GM12865 (cell line): ENCODE results near the gene CFAP73.

Source experiments
- DNase-seq: peaks from one replicate; pipeline ENCODE4 v3.0.0; 2010; ENCODE audit warnings: low read depth
- H3K4me3 ChIP-seq: 2 replicates; pipeline ENCODE4 v1.5.1; 2011; ENCODE audit warnings: mild to moderate bottlenecking, low read depth, low read length, control low read depth
- TF ChIP-seq, protein P1 (sequence below): IDR thresholded peaks from 2 replicates; pipeline ENCODE4 v1.5.1; 2011; ENCODE audit warnings: low read length, control low read depth, low read depth, inconsistent platforms; ENCODE audit not compliant: insufficient read depth; ENCODE audit errors: missing control alignments

CFAP73 gene

DNA sequence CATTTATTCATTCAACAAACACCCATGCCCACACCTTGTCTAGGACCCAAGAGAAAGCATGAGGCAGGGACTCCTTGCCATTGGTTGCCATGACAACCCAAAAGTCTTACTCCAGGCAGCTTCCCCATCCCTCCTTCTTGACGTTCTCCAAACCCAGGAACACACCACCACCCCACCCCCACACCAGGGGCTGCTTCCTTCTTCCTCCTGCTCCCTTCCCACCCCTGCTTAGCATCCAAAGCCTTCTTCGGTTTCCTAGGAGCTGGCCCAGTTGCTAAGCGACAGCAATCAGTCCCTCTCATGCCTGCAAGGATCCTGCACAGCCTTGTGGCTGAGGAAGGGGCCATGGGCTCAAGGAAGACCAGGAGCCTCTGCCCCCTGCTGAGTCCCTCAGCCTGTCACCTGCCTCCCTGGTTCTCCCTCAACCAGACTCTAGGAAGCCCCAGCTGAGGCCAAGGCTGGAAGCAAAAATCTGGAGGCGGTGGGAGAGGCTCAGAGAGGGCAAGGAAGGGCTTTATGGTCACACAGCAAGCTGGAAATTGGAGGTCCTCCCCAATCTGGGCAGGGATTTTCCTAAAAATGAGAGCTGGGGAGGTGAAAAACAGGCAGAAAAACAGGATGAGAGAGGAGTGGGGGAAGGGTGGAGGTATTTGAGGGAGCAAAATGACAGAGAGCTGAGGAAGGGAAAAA is 29.4 kb upstream of the CFAP73 start:
- H3K4me3 ChIP-seq = no peak overlapping the region
- no peak for DNase-seq
- TF ChIP-seq, protein P1, sequence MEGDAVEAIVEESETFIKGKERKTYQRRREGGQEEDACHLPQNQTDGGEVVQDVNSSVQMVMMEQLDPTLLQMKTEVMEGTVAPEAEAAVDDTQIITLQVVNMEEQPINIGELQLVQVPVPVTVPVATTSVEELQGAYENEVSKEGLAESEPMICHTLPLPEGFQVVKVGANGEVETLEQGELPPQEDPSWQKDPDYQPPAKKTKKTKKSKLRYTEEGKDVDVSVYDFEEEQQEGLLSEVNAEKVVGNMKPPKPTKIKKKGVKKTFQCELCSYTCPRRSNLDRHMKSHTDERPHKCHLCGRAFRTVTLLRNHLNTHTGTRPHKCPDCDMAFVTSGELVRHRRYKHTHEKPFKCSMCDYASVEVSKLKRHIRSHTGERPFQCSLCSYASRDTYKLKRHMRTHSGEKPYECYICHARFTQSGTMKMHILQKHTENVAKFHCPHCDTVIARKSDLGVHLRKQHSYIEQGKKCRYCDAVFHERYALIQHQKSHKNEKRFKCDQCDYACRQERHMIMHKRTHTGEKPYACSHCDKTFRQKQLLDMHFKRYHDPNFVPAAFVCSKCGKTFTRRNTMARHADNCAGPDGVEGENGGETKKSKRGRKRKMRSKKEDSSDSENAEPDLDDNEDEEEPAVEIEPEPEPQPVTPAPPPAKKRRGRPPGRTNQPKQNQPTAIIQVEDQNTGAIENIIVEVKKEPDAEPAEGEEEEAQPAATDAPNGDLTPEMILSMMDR = no peak

DNA sequence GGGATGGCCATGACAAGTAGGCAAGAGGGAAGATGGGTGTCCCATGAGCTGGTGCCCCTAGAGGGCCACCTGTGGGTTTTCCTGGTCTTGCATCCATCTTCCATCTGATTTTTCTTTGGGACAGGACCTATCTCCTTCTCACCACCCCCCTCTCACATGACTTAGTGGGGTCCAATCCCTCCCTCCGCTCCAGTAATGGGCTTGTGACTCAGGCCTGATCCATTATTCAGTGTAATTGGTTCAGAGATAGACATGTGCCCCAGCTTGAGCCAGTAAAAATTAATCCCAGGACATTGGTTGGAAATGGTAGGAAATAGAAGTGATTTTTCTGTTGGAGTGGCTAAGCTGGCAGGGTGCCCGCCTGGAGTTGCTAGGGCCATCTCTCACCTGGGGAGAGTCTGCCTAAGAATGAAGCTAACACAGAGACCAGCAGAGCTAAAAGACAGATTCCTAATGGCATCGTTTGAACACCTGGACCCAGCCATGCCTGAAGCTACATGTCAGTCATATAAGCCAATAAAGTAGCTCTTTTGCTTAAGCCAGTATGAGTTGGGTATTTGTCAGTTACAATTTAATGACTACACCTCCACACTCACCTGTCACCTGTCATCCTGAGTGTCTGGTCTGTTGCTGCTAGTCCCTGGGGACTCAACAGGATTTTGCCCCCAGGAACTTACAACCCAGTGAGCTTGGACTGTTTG is 28.7 kb upstream of the CFAP73 start:
- DNase-seq = no peak
- TF ChIP-seq, protein P1 = no peak
- H3K4me3 ChIP-seq = no peak overlapping the region

DNA sequence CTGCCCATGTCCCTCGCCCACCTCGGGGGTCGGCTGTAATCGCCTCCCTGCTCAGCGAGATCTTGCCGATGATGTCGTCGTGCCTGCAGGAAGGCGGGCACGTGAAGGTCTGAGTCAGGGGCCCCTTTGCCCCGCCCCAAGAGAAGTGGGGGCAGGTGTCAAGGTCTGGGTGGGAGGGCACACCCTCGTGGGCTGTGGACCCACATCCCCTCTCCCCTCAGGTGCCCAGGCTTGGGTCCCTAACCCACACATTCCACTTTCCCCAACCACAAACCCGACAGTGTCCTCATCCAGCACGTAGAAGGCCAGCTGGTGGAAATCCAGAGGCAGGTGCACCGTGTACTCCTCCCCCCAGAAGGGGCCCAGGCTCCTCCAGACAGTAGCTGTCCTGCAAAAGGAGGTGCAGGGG is 21.7 kb upstream of the CFAP73 start:
- DNase-seq = no peak
- no peak overlapping the region for H3K4me3 ChIP-seq
- TF ChIP-seq, protein P1 = no peak

DNA sequence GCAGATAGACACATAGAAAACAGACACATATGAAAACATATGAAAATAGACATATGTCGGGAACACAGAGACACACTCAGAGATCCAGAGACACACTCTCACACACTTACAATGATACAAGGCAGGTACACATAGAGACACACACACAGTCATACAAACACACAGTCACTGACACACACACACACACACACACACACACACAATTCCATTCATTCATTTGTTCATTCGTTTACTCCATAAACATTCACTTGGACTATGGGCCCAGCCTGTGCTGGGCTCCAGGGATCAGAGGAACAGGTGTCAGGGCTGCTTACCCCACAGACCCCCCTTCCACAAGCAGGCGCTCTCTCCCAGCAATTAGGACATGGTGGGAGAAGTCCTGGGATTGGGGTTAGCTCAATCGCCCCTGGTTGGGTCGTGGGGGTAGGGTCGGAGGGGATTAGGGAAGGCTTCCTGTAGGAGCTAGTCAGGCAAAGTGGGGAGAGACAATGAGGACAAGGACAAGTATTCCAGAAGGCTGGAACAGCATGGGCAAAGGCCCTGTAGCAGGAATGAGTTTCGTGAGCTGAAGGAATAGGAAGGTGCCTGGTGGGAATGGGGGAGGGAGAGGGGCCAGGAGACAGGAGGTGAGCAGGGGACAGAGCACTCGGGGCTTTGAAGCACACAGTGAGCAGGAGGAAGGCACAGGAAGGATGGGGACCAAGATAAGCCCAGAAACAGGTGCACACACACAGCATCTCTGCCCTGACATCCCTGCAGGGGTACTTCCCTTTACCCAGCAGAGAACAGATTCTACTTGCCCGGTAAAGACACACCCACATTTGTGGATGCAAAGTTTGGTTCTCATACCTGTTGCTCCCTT is 20.5 kb upstream of the CFAP73 start:
- no peak overlapping the region for H3K4me3 ChIP-seq
- no peak for DNase-seq
- TF ChIP-seq, protein P1 = no peak

DNA sequence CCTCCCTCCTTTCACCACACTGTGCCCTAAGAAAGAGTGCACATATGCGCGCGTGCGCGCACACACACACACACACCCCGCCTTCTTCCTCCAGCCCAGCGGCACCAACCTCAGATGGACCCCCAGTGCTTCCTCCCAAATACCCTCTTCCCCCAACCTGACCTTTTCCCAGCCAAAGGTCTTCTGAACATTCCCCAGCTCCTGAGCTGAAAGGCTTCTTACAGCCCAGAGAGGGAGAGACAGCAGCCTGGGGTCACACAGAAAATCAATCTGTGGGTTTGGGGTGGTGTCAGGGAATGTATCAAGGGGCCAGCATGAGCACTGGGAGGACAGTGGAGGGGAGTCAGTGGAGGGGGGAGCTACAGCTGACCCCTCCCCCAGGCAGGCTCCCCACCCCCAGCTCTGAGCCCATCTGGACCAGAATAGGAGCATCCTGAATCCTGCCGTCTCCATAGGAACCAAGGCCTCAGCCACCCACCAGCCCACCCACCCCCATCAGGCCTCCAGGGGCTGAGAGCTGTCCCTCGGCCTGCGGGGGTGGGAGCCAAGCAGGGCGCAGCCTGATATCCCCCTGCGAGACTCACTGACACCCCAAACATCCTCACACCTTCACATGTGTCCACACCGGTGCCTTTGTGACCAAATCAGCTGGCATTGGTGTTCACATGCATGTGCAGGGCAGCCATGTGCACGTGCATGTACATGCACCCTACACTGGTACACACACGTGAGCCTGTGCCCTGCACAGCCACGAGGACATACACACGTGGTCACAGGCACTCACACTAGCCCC is 19.7 kb upstream of the CFAP73 start:
- TF ChIP-seq, protein P1 = no peak
- no peak overlapping the region for H3K4me3 ChIP-seq
- DNase-seq = no peak

DNA sequence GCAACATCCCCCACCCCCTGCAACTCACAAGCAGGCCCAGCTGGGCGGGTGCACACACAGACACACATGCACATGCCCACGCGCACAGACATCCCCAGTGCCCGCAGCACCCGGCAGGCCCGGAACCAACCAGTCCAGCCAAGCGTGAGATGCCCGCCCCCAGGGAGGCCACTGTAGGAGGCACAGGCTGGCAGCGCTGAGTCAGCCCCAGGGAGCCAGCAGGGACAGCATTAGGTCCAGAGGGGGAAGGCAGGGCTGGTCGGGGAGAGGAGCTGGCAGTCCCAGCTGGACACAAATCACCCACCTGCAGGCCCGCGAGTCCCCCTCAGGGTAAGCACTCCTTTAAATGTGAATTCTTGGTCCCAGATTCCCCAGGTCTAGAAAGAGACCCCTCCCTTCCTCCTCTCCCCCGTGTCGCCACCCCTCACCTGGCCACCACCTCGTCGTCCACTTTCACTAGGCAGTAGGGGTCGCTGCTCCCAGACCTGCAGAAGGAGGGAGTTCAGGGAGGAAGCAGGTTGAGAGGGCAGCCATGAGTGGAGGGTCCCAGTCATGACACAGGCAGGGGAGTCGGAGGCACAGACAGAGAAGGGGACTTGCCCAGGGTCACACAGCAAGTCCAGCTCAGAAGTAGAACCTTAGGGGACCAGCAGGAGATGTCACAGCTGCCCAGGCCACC is 18.9 kb upstream of the CFAP73 start:
- TF ChIP-seq, protein P1 = no peak
- DNase-seq = no peak
- H3K4me3 ChIP-seq = no peak overlapping the region
